LNCAP (cell line): ENCODE results near the gene PRR11.

Source experiments
- CTCF ChIP-seq: fragments of 450-650 bp; IDR thresholded peaks from 2 replicates; pipeline ENCODE4 v1.5.1; 2017; ENCODE audit warnings: mild to moderate bottlenecking

Gene PRR11

GRCh38 chr17:59223813-59224212 is 68.3 kb downstream of the PRR11 start:
- no peak for TF ChIP-seq CTCF

GRCh38 chr17:59230764-59231163 is 75.2 kb downstream of the PRR11 start:
- no peak for TF ChIP-seq CTCF

GRCh38 chr17:59234631-59235030 is 79.1 kb downstream of the PRR11 start:
- TF ChIP-seq CTCF, result no peak

GRCh38 chr17:59238906-59239305 is 83.4 kb downstream of the PRR11 start:
- TF ChIP-seq CTCF, result no peak

- no peak for TF ChIP-seq CTCF
Measured at GRCh38 chr17:59244081-59244480, 88.5 kb downstream of the PRR11 start.
